SK-N-SH treated with all-trans-retinoic acid at 6 μM for 48 hours (cell line): ENCODE measurements around the gene ARID1B.

ENCODE experiments used
- ATAC-seq: fragments of 200-7000 bp; cut with Tn5 transposase; 3 replicates; pipeline ENCODE4 v1.9.1; 2020; ENCODE audit warnings: mild to moderate bottlenecking, moderate library complexity
- ARNTL ChIP-seq: fragments of 450-650 bp; formaldehyde crosslinking; IDR thresholded peaks from 2 replicates; pipeline ENCODE4 v1.5.0; 2020; ENCODE audit warnings: low read depth, mild to moderate bottlenecking, moderate library complexity, borderline replicate concordance
- CSDC2 ChIP-seq: fragments of 250-450 bp; sonication (Bioruptor Pico); IDR thresholded peaks from 2 replicates; pipeline ENCODE4 v1.5.0; 2020; ENCODE audit warnings: mild to moderate bottlenecking, moderate library complexity
- ESRRG ChIP-seq: fragments of 250-450 bp; sonication (Bioruptor Pico); IDR thresholded peaks from 2 replicates; pipeline ENCODE4 v1.6.1; 2021; ENCODE audit warnings: mild to moderate bottlenecking
- GLIS3 ChIP-seq: fragments of 250-450 bp; sonication (Bioruptor Pico); IDR thresholded peaks from 2 replicates; pipeline ENCODE4 v1.5.0; 2020; ENCODE audit warnings: mild to moderate bottlenecking, moderate library complexity
- ISL1 ChIP-seq: fragments of 250-450 bp; sonication (Bioruptor Pico); IDR thresholded peaks from 2 replicates; pipeline ENCODE4 v2.1.2; 2022; ENCODE audit warnings: mild to moderate bottlenecking, moderate library complexity
- OSR1 ChIP-seq: fragments of 250-450 bp; sonication (Bioruptor Pico); IDR thresholded peaks from 2 replicates; pipeline ENCODE4 v1.8.0; 2022; ENCODE audit warnings: moderate library complexity, mild to moderate bottlenecking, inconsistent platforms
- PPARA ChIP-seq: fragments of 250-450 bp; sonication (Bioruptor Pico); IDR thresholded peaks from 2 replicates; pipeline ENCODE4 v1.5.0; 2020; ENCODE audit warnings: mild to moderate bottlenecking, borderline replicate concordance
- RARB ChIP-seq: fragments of 250-450 bp; sonication (Bioruptor Pico); IDR thresholded peaks from 2 replicates; pipeline ENCODE4 v1.8.0; 2021; ENCODE audit warnings: mild to moderate bottlenecking, moderate library complexity
- SNAI2 ChIP-seq: fragments of 250-450 bp; sonication (Bioruptor Pico); IDR thresholded peaks from 2 replicates; pipeline ENCODE4 v1.5.0; 2020; ENCODE audit warnings: mild to moderate bottlenecking, moderate library complexity
- TCF4 ChIP-seq: fragments of 250-450 bp; sonication (Bioruptor Pico); IDR thresholded peaks from 2 replicates; pipeline ENCODE4 v1.8.0; 2021; ENCODE audit warnings: mild to moderate bottlenecking, moderate library complexity, borderline replicate concordance
- TOX ChIP-seq: fragments of 250-450 bp; sonication (Bioruptor Pico); IDR thresholded peaks from 2 replicates; pipeline ENCODE4 v1.8.0; 2021; ENCODE audit warnings: mild to moderate bottlenecking, moderate library complexity, borderline replicate concordance
- ZC3H10 ChIP-seq: fragments of 250-450 bp; sonication (Bioruptor Pico); IDR thresholded peaks from 2 replicates; pipeline ENCODE4 v1.5.1; 2021; ENCODE audit warnings: mild to moderate bottlenecking, moderate library complexity
- ZFP3 ChIP-seq: fragments of 250-450 bp; sonication (Bioruptor Pico); IDR thresholded peaks from 2 replicates; pipeline ENCODE4 v1.5.0; 2020; ENCODE audit warnings: mild to moderate bottlenecking, moderate library complexity
- ZFP30 ChIP-seq: fragments of 450-650 bp; formaldehyde crosslinking; IDR thresholded peaks from 2 replicates; pipeline ENCODE4 v1.5.0; 2022; ENCODE audit warnings: mild to moderate bottlenecking, moderate library complexity
- ZNF565 ChIP-seq: fragments of 450-650 bp; formaldehyde crosslinking; conservative IDR thresholded peaks from 2 replicates; pipeline ENCODE4 v1.5.0; 2020; ENCODE audit warnings: low read depth, mild to moderate bottlenecking, moderate library complexity
- ZNF70 ChIP-seq: fragments of 450-650 bp; formaldehyde crosslinking; IDR thresholded peaks from 2 replicates; pipeline ENCODE4 v1.5.0; 2020; ENCODE audit warnings: mild to moderate bottlenecking, moderate library complexity
- ZNF8 ChIP-seq: fragments of 450-650 bp; formaldehyde crosslinking; IDR thresholded peaks from 2 replicates; pipeline ENCODE4 v1.5.0; 2020; ENCODE audit warnings: mild to moderate bottlenecking, moderate library complexity
- TF ChIP-seq, protein P1 (sequence below): fragments of 250-450 bp; sonication (Bioruptor Pico); IDR thresholded peaks from 2 replicates; pipeline ENCODE4 v1.5.0; 2020; ENCODE audit warnings: mild to moderate bottlenecking, moderate library complexity
- TF ChIP-seq, protein P2 (sequence below): fragments of 250-450 bp; sonication (Bioruptor Pico); IDR thresholded peaks from 2 replicates; pipeline ENCODE4 v1.5.1; 2021; ENCODE audit warnings: mild to moderate bottlenecking, moderate library complexity
- TF ChIP-seq, protein P3 (sequence below): fragments of 250-450 bp; sonication (Bioruptor Pico); IDR thresholded peaks from 2 replicates; pipeline ENCODE4 v1.8.0; 2020; ENCODE audit warnings: mild to moderate bottlenecking, moderate library complexity, borderline replicate concordance
- TF ChIP-seq, protein P4 (sequence below): fragments of 250-450 bp; sonication (Bioruptor Pico); IDR thresholded peaks from 2 replicates; pipeline ENCODE4 v1.5.1; 2020; ENCODE audit warnings: low read depth, mild to moderate bottlenecking, moderate library complexity

ARID1B gene

DNA sequence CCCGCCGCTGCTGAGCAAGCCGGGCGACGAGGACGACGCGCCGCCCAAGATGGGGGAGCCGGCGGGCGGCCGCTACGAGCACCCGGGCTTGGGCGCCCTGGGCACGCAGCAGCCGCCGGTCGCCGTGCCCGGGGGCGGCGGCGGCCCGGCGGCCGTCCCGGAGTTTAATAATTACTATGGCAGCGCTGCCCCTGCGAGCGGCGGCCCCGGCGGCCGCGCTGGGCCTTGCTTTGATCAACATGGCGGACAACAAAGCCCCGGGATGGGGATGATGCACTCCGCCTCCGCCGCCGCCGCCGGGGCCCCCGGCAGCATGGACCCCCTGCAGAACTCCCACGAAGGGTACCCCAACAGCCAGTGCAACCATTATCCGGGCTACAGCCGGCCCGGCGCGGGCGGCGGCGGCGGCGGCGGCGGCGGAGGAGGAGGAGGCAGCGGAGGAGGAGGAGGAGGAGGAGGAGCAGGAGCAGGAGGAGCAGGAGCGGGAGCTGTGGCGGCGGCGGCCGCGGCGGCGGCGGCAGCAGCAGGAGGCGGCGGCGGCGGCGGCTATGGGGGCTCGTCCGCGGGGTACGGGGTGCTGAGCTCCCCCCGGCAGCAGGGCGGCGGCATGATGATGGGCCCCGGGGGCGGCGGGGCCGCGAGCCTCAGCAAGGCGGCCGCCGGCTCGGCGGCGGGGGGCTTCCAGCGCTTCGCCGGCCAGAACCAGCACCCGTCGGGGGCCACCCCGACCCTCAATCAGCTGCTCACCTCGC is 1.5 kb downstream of the ARID1B start:
- no peak for ATAC-seq
- TF ChIP-seq TCF4 (CRISPR knock-in tag) = no peak
- TF ChIP-seq, protein P1, sequence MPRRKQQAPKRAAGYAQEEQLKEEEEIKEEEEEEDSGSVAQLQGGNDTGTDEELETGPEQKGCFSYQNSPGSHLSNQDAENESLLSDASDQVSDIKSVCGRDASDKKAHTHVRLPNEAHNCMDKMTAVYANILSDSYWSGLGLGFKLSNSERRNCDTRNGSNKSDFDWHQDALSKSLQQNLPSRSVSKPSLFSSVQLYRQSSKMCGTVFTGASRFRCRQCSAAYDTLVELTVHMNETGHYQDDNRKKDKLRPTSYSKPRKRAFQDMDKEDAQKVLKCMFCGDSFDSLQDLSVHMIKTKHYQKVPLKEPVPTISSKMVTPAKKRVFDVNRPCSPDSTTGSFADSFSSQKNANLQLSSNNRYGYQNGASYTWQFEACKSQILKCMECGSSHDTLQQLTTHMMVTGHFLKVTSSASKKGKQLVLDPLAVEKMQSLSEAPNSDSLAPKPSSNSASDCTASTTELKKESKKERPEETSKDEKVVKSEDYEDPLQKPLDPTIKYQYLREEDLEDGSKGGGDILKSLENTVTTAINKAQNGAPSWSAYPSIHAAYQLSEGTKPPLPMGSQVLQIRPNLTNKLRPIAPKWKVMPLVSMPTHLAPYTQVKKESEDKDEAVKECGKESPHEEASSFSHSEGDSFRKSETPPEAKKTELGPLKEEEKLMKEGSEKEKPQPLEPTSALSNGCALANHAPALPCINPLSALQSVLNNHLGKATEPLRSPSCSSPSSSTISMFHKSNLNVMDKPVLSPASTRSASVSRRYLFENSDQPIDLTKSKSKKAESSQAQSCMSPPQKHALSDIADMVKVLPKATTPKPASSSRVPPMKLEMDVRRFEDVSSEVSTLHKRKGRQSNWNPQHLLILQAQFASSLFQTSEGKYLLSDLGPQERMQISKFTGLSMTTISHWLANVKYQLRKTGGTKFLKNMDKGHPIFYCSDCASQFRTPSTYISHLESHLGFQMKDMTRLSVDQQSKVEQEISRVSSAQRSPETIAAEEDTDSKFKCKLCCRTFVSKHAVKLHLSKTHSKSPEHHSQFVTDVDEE (CRISPR knock-in tag) = no peak

DNA sequence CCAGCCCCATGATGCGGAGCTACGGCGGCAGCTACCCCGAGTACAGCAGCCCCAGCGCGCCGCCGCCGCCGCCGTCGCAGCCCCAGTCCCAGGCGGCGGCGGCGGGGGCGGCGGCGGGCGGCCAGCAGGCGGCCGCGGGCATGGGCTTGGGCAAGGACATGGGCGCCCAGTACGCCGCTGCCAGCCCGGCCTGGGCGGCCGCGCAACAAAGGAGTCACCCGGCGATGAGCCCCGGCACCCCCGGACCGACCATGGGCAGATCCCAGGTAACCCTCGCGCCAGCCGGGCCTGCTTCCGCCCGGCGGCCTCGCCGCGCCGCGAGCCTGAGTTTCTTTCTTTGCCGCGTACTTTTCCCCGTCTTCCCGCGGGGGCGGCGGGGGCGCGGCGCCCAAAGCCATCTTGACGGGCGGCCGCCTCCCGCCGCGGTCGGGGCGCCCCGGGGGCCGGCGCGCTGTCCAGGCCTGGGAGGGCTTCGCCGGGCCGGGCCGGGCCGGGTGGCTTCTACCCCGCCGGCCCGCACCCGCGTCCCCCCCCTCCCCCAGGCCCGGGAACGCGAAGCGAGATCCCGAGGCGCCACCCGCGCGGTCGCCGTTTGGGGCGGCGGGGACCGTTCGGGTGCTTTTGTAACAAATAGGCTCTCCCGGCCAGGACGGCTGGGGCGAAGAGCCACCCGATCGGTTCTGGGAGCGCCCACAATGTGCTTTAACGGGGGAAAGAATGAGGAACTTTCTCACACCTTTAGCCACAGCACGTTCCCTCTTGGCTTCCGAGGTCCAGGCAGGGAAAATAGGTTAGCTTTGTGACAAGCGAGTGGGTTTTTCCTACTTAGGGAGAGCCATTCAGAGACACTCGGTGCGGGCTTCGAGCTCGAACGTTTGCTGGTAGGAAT is 2.3 kb downstream of the ARID1B start:
- TF ChIP-seq PPARA (CRISPR knock-in tag) = no peak
- no peak for TF ChIP-seq OSR1 (CRISPR knock-in tag)
- no peak for TF ChIP-seq ZNF8 (CRISPR knock-in tag)
- no peak for TF ChIP-seq ARNTL
- TF ChIP-seq, protein P2, sequence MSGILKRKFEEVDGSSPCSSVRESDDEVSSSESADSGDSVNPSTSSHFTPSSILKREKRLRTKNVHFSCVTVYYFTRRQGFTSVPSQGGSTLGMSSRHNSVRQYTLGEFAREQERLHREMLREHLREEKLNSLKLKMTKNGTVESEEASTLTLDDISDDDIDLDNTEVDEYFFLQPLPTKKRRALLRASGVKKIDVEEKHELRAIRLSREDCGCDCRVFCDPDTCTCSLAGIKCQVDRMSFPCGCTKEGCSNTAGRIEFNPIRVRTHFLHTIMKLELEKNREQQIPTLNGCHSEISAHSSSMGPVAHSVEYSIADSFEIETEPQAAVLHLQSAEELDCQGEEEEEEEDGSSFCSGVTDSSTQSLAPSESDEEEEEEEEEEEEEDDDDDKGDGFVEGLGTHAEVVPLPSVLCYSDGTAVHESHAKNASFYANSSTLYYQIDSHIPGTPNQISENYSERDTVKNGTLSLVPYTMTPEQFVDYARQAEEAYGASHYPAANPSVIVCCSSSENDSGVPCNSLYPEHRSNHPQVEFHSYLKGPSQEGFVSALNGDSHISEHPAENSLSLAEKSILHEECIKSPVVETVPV (CRISPR knock-in tag) = no peak
- TF ChIP-seq SNAI2 (CRISPR knock-in tag) = no peak
- TF ChIP-seq, protein P1 (CRISPR knock-in tag) = no peak
- TF ChIP-seq ZFP3 (CRISPR knock-in tag) = no peak
- TF ChIP-seq, protein P3, sequence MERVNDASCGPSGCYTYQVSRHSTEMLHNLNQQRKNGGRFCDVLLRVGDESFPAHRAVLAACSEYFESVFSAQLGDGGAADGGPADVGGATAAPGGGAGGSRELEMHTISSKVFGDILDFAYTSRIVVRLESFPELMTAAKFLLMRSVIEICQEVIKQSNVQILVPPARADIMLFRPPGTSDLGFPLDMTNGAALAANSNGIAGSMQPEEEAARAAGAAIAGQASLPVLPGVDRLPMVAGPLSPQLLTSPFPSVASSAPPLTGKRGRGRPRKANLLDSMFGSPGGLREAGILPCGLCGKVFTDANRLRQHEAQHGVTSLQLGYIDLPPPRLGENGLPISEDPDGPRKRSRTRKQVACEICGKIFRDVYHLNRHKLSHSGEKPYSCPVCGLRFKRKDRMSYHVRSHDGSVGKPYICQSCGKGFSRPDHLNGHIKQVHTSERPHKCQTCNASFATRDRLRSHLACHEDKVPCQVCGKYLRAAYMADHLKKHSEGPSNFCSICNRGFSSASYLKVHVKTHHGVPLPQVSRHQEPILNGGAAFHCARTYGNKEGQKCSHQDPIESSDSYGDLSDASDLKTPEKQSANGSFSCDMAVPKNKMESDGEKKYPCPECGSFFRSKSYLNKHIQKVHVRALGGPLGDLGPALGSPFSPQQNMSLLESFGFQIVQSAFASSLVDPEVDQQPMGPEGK (CRISPR knock-in tag) = no peak
- TF ChIP-seq TCF4 (CRISPR knock-in tag) = no peak
- TF ChIP-seq ESRRG (CRISPR knock-in tag) = no peak
- no peak for TF ChIP-seq CSDC2 (CRISPR knock-in tag)
- no peak for TF ChIP-seq ZNF565 (CRISPR knock-in tag)
- TF ChIP-seq ZC3H10 = no peak
- no peak for TF ChIP-seq RARB (CRISPR knock-in tag)
- ATAC-seq = no peak; the same call in 2 of the 3 replicates

DNA sequence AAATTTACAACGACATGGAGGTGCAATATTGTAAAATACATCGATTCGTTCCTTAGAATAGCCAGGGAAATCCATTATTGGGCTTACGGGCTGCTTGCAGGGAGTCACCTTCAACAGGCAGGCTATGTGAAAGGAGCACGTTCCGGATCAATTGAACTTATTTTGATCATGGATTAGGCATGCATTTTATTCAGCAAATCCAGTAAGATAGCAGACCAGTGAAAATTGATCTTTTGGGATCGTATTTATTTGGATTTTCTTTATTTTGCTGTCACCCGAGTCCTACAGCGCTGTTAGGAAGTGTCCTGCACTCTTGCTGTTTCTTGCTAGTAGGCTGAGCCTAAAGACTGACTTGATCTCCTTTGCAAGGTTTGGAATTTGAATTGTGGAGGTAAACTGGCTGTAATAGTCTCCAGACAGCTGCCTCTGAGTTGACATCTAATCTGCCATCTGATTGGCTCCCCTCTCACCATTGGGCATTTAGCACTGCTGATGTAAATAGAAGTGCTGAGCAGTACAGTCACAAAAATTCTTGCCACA is 3.0 kb downstream of the ARID1B start:
- peak; percentile 86 for ATAC-seq
- TF ChIP-seq GLIS3 (CRISPR knock-in tag) = no peak
- TF ChIP-seq, protein P3 (CRISPR knock-in tag) = no peak
- TF ChIP-seq TCF4 (CRISPR knock-in tag) = no peak
- TF ChIP-seq ISL1 (CRISPR knock-in tag) = no peak
- TF ChIP-seq ZNF70 (CRISPR knock-in tag) = no peak
- TF ChIP-seq PPARA (CRISPR knock-in tag) = no peak
- no peak for TF ChIP-seq ZNF8 (CRISPR knock-in tag)
- TF ChIP-seq RARB (CRISPR knock-in tag) = no peak
- TF ChIP-seq SNAI2 (CRISPR knock-in tag) = no peak
- no peak for TF ChIP-seq OSR1 (CRISPR knock-in tag)
- no peak for TF ChIP-seq ZC3H10
- TF ChIP-seq ZFP30 (CRISPR knock-in tag) = no peak
- TF ChIP-seq, protein P4, sequence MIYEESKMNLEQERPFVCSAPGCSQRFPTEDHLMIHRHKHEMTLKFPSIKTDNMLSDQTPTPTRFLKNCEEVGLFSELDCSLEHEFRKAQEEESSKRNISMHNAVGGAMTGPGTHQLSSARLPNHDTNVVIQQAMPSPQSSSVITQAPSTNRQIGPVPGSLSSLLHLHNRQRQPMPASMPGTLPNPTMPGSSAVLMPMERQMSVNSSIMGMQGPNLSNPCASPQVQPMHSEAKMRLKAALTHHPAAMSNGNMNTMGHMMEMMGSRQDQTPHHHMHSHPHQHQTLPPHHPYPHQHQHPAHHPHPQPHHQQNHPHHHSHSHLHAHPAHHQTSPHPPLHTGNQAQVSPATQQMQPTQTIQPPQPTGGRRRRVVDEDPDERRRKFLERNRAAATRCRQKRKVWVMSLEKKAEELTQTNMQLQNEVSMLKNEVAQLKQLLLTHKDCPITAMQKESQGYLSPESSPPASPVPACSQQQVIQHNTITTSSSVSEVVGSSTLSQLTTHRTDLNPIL (CRISPR knock-in tag) = no peak
- TF ChIP-seq, protein P2 (CRISPR knock-in tag) = no peak
- TF ChIP-seq TOX (CRISPR knock-in tag) = no peak
